ENCODE data around the gene TMEM25.

The TMEM25 gene

GRCh38 chr11:118527109-118527508, 3.9 kb upstream of the TMEM25 start, which contains the start of gene TTC36:
Gene TTC36, plus strand, starts transcription at chr11:118527474. Its CDS starts 21 bp downstream, at chr11:118527495.
- H3K4me3 ChIP-seq (ENCODE audit: low read length in 2 of 2), result no peak within 1 kb of the TSS
- no peak within 1 kb of the TSS for H2BK120ac ChIP-seq (ENCODE audit: low read depth, low read length)
- peaks cover 3% of the 10 kb centered on the region for H3K79me1 ChIP-seq (ENCODE audit: low read depth, low read length)
- DNase-seq (ENCODE audit: low spot score), result no peak
- H3K36me3 ChIP-seq (replicated peaks in 1 of 2; ENCODE audit: control insufficient read depth in 2 of 2, insufficient read depth in 2 of 2, low read length in 2 of 2), result peaks cover 24 to 64% of the 10 kb centered on the region in 2 donors
- H2BK12ac ChIP-seq (ENCODE audit: low read length), result no peak within 1 kb of the TSS
- H2AK5ac ChIP-seq (ENCODE audit: low read depth, low read length), result no peak within 1 kb of the TSS
- no peak within 1 kb of the TSS for H2BK5ac ChIP-seq (ENCODE audit: low read length)
- H4K91ac ChIP-seq (ENCODE audit: low read depth, low read length, poor library complexity), result no peak within 1 kb of the TSS
- H3K23ac ChIP-seq (ENCODE audit: low read depth, low read length, poor library complexity), result no peak within 1 kb of the TSS
- no peak within 1 kb of the TSS for H4K8ac ChIP-seq (ENCODE audit: low read depth, low read length)
- H3K4me2 ChIP-seq (ENCODE audit: insufficient read depth, low read length, poor library complexity, severe bottlenecking), result no peak within 1 kb of the TSS
- H3K9me3 ChIP-seq (replicated peaks in 1 of 2; ENCODE audit: control insufficient read depth in 2 of 2, insufficient read depth in 1 of 2, low read depth in 1 of 2, low read length in 2 of 2), result peaks cover 0 to 1% of the 10 kb centered on the region in 2 donors
- WGBS, 2 donors (ENCODE audit: extremely low coverage in 2 of 2, insufficient read length in 2 of 2, insufficient replicate concordance in 1 of 2), result no CpG with 5 or more reads among the region's 3 CpGs
- H3K27me3 ChIP-seq (ENCODE audit: control insufficient read depth in 3 of 3, insufficient read depth in 3 of 3, low read depth in 1 of 3, low read length in 3 of 3), result no peaks in the 10 kb centered on the region
- H3K18ac ChIP-seq (ENCODE audit: low read length), result no peak within 1 kb of the TSS
- peaks cover 10 to 16% of the 10 kb centered on the region in 2 donors for H3K4me1 ChIP-seq (ENCODE audit: control insufficient read depth in 2 of 2, insufficient read depth in 1 of 2, low read depth in 1 of 2, low read length in 2 of 2)
- no peak within 1 kb of the TSS for H2AFZ ChIP-seq (ENCODE audit: low read length)
- no peak within 1 kb of the TSS for H2BK15ac ChIP-seq (ENCODE audit: low read length)
- H3K9ac ChIP-seq (ENCODE audit: low read depth, low read length, poor library complexity), result no peak within 1 kb of the TSS
- H3K14ac ChIP-seq (ENCODE audit: low read length), result no peak within 1 kb of the TSS
- no peak within 1 kb of the TSS for H3K27ac ChIP-seq (replicated peaks; ENCODE audit: low read length)
- no peak within 1 kb of the TSS for H3K4ac ChIP-seq (ENCODE audit: low read length)

- Histone ChIP-seq H2BK120ac (ENCODE audit: low read depth, low read length) (no peak overlapping the region), H3K27me3 (ENCODE audit: control insufficient read depth in 3 of 3, insufficient read depth in 3 of 3, low read depth in 1 of 3, low read length in 3 of 3) (no peaks in the 10 kb centered on the region), H2AFZ (ENCODE audit: low read length) (no peak overlapping the region), H3K4me1 (ENCODE audit: control insufficient read depth in 2 of 2, insufficient read depth in 1 of 2, low read depth in 1 of 2, low read length in 2 of 2) (peaks cover 10 to 16% of the 10 kb centered on the region in 2 donors), H3K27ac (replicated peaks; ENCODE audit: low read length) (no peak overlapping the region), H4K91ac (ENCODE audit: low read depth, low read length, poor library complexity) (no peak overlapping the region), H2AK5ac (ENCODE audit: low read depth, low read length) (no peak overlapping the region), H3K79me1 (ENCODE audit: low read depth, low read length) (peaks cover 4% of the 10 kb centered on the region), H3K4ac (ENCODE audit: low read length) (no peak overlapping the region), H3K9ac (ENCODE audit: low read depth, low read length, poor library complexity) (no peak overlapping the region), H3K23ac (ENCODE audit: low read depth, low read length, poor library complexity) (no peak overlapping the region), H3K9me3 (replicated peaks in 1 of 2; ENCODE audit: control insufficient read depth in 2 of 2, insufficient read depth in 1 of 2, low read depth in 1 of 2, low read length in 2 of 2) (no peaks in the 10 kb centered on the region), H2BK12ac (ENCODE audit: low read length) (no peak overlapping the region), H4K8ac (ENCODE audit: low read depth, low read length) (no peak overlapping the region), H3K4me2 (ENCODE audit: insufficient read depth, low read length, poor library complexity, severe bottlenecking) (no peak overlapping the region), H2BK5ac (ENCODE audit: low read length) (no peak overlapping the region), H3K14ac (ENCODE audit: low read length) (no peak overlapping the region), H2BK15ac (ENCODE audit: low read length) (no peak overlapping the region), H3K4me3 (ENCODE audit: low read length in 2 of 2) (no peak overlapping the region), H3K36me3 (replicated peaks in 1 of 2; ENCODE audit: control insufficient read depth in 2 of 2, insufficient read depth in 2 of 2, low read length in 2 of 2) (peaks cover 16 to 53% of the 10 kb centered on the region in 2 donors), H3K18ac (ENCODE audit: low read length) (no peak overlapping the region)
- no CpG with 5 or more reads among the region's 6 CpGs for WGBS, 2 donors (ENCODE audit: extremely low coverage in 2 of 2, insufficient read length in 2 of 2, insufficient replicate concordance in 1 of 2)
- DNase-seq (ENCODE audit: low spot score), result no peak
Measured at GRCh38 chr11:118528511-118528910, 2.5 kb upstream of the TMEM25 start.

- H2AK5ac ChIP-seq (ENCODE audit: low read depth, low read length), result no peak overlapping the region
- H3K27me3 ChIP-seq (ENCODE audit: control insufficient read depth in 3 of 3, insufficient read depth in 3 of 3, low read depth in 1 of 3, low read length in 3 of 3), result no peaks in the 10 kb centered on the region
- no peak overlapping the region for H3K27ac ChIP-seq (replicated peaks; ENCODE audit: low read length)
- H2BK15ac ChIP-seq (ENCODE audit: low read length), result no peak overlapping the region
- H3K9ac ChIP-seq (ENCODE audit: low read depth, low read length, poor library complexity), result no peak overlapping the region
- H4K8ac ChIP-seq (ENCODE audit: low read depth, low read length), result no peak overlapping the region
- no peak overlapping the region for H4K91ac ChIP-seq (ENCODE audit: low read depth, low read length, poor library complexity)
- no peak overlapping the region for H2BK12ac ChIP-seq (ENCODE audit: low read length)
- H3K4me1 ChIP-seq (ENCODE audit: control insufficient read depth in 2 of 2, insufficient read depth in 1 of 2, low read depth in 1 of 2, low read length in 2 of 2), result peaks cover 10 to 16% of the 10 kb centered on the region in 2 donors
- peak overlapping the region in 1 of 2 donors; percentile 83 for H3K4me3 ChIP-seq (ENCODE audit: low read length in 2 of 2)
- no peaks in the 10 kb centered on the region for H3K9me3 ChIP-seq (replicated peaks in 1 of 2; ENCODE audit: control insufficient read depth in 2 of 2, insufficient read depth in 1 of 2, low read depth in 1 of 2, low read length in 2 of 2)
- no CpG with 5 or more reads among the region's 5 CpGs for WGBS, 2 donors (ENCODE audit: extremely low coverage in 2 of 2, insufficient read length in 2 of 2, insufficient replicate concordance in 1 of 2)
- H3K79me1 ChIP-seq (ENCODE audit: low read depth, low read length), result peaks cover 4% of the 10 kb centered on the region
- DNase-seq (ENCODE audit: low spot score), result no peak
- H2BK5ac ChIP-seq (ENCODE audit: low read length), result no peak overlapping the region
- H3K4me2 ChIP-seq (ENCODE audit: insufficient read depth, low read length, poor library complexity, severe bottlenecking), result peak overlapping the region; percentile 78
- no peak overlapping the region for H3K18ac ChIP-seq (ENCODE audit: low read length)
- no peak overlapping the region for H3K14ac ChIP-seq (ENCODE audit: low read length)
- no peak overlapping the region for H3K4ac ChIP-seq (ENCODE audit: low read length)
- H3K23ac ChIP-seq (ENCODE audit: low read depth, low read length, poor library complexity), result no peak overlapping the region
- peak overlapping the region; percentile 99 for H2AFZ ChIP-seq (ENCODE audit: low read length)
- peaks cover 11 to 45% of the 10 kb centered on the region in 2 donors for H3K36me3 ChIP-seq (replicated peaks in 1 of 2; ENCODE audit: control insufficient read depth in 2 of 2, insufficient read depth in 2 of 2, low read length in 2 of 2)
- no peak overlapping the region for H2BK120ac ChIP-seq (ENCODE audit: low read depth, low read length)
Measured at GRCh38 chr11:118529584-118530175, 1.3 kb upstream of the TMEM25 start.

GRCh38 chr11:118530180-118530682, 761 bp upstream of the TMEM25 start:
- no peaks in the 10 kb centered on the region for H3K27me3 ChIP-seq (ENCODE audit: control insufficient read depth in 3 of 3, insufficient read depth in 3 of 3, low read depth in 1 of 3, low read length in 3 of 3)
- peak overlapping the region; percentile 90 for H3K23ac ChIP-seq (ENCODE audit: low read depth, low read length, poor library complexity)
- H3K9ac ChIP-seq (ENCODE audit: low read depth, low read length, poor library complexity), result peak overlapping the region; percentile 85
- H4K8ac ChIP-seq (ENCODE audit: low read depth, low read length), result no peak overlapping the region
- DNase-seq (ENCODE audit: low spot score), result no peak
- peaks cover 10 to 16% of the 10 kb centered on the region in 2 donors for H3K4me1 ChIP-seq (ENCODE audit: control insufficient read depth in 2 of 2, insufficient read depth in 1 of 2, low read depth in 1 of 2, low read length in 2 of 2)
- H2BK120ac ChIP-seq (ENCODE audit: low read depth, low read length), result no peak overlapping the region
- peaks cover 4% of the 10 kb centered on the region for H3K79me1 ChIP-seq (ENCODE audit: low read depth, low read length)
- H3K27ac ChIP-seq (replicated peaks; ENCODE audit: low read length), result no peak overlapping the region
- no peak overlapping the region for H3K4ac ChIP-seq (ENCODE audit: low read length)
- no peak overlapping the region for H2BK12ac ChIP-seq (ENCODE audit: low read length)
- no peak overlapping the region for H2AK5ac ChIP-seq (ENCODE audit: low read depth, low read length)
- peak overlapping the region; percentile 78 for H3K4me2 ChIP-seq (ENCODE audit: insufficient read depth, low read length, poor library complexity, severe bottlenecking)
- H3K36me3 ChIP-seq (replicated peaks in 1 of 2; ENCODE audit: control insufficient read depth in 2 of 2, insufficient read depth in 2 of 2, low read length in 2 of 2), result peaks cover 11 to 42% of the 10 kb centered on the region in 2 donors
- H3K4me3 ChIP-seq (ENCODE audit: low read length in 2 of 2), result peak overlapping the region; percentile 83 to 98
- WGBS, 2 donors (ENCODE audit: extremely low coverage in 2 of 2, insufficient read length in 2 of 2, insufficient replicate concordance in 1 of 2), result no CpG with 5 or more reads among the region's 31 CpGs
- no peak overlapping the region for H4K91ac ChIP-seq (ENCODE audit: low read depth, low read length, poor library complexity)
- peak overlapping the region; percentile 92 for H3K18ac ChIP-seq (ENCODE audit: low read length)
- H2BK5ac ChIP-seq (ENCODE audit: low read length), result peak overlapping the region; percentile 91
- H3K9me3 ChIP-seq (replicated peaks in 1 of 2; ENCODE audit: control insufficient read depth in 2 of 2, insufficient read depth in 1 of 2, low read depth in 1 of 2, low read length in 2 of 2), result no peaks in the 10 kb centered on the region
- H2BK15ac ChIP-seq (ENCODE audit: low read length), result peak overlapping the region; percentile 52
- peak overlapping the region; percentile 99 for H2AFZ ChIP-seq (ENCODE audit: low read length)
- peak overlapping the region; percentile 49 for H3K14ac ChIP-seq (ENCODE audit: low read length)
